Neural cell (in vitro differentiated cells): ENCODE results near the gene PIKFYVE. TPM values are rescaled to one million over a fixed set of nuclear protein-coding genes. Genes with fewer than 3 reads are reported as not detected.

Experiments
- H2AFZ ChIP-seq: fragments of 200-600, 300-800 bp; sonication (generic), shearing (Covaris generic); 2 replicates; pipeline ENCODE4 v1.6.0; 2014; ENCODE audit warnings: low read depth, mild to moderate bottlenecking, antibody characterized with exemption, low read length, moderate library complexity
- H3F3A ChIP-seq: fragments of 200-600 bp; shearing (Covaris generic); 2 replicates; pipeline ENCODE4 v1.6.1; 2016; ENCODE audit warnings: mild to moderate bottlenecking, moderate library complexity, mixed read lengths, antibody characterized with exemption, low read length; ENCODE audit not compliant: insufficient read depth, poor library complexity, severe bottlenecking
- H3K27ac ChIP-seq: fragments of 200-600, 300-800 bp; sonication (generic), shearing (Covaris generic); 2 replicates; pipeline ENCODE4 v1.5.1; 2014; ENCODE audit warnings: mild to moderate bottlenecking, low read length, moderate library complexity
- H3K27me3 ChIP-seq: fragments of 300-800, 200-600 bp; sonication (generic), shearing (Covaris generic); 2 replicates; pipeline ENCODE4 v1.6.0; 2014; ENCODE audit warnings: mild to moderate bottlenecking, low read depth, low read length, moderate library complexity; ENCODE audit not compliant: insufficient read depth
- H3K36me3 ChIP-seq: fragments of 300-800, 200-600 bp; sonication (generic), shearing (Covaris generic); 2 replicates; pipeline ENCODE4 v1.5.1; 2014; ENCODE audit warnings: mild to moderate bottlenecking, antibody characterized with exemption, low read length, moderate library complexity; ENCODE audit not compliant: insufficient read depth
- H3K4me2 ChIP-seq: fragments of 300-800, 200-600 bp; sonication (generic), shearing (Covaris generic); 2 replicates; pipeline ENCODE4 v1.6.0; 2014; ENCODE audit warnings: mild to moderate bottlenecking, low read length
- H3K4me3 ChIP-seq: fragments of 300-800, 200-600 bp; sonication (generic), shearing (Covaris generic); 2 replicates; pipeline ENCODE4 v1.5.1; 2014; ENCODE audit warnings: mild to moderate bottlenecking, low read length, moderate library complexity
- H3K79me2 ChIP-seq: fragments of 200-600 bp; shearing (Covaris generic); replicated peaks from 2 replicates; pipeline ENCODE4 v1.6.0; 2014; ENCODE audit warnings: mild to moderate bottlenecking, low read length, moderate library complexity; ENCODE audit not compliant: insufficient read depth
- H3K9ac ChIP-seq: fragments of 300-800, 200-600 bp; sonication (generic), shearing (Covaris generic); 2 replicates; pipeline ENCODE4 v1.6.1; 2016; ENCODE audit warnings: mild to moderate bottlenecking, low read length, mixed read lengths
- H3K9me2 ChIP-seq: fragments of 200-600 bp; shearing (Covaris generic); 2 replicates; pipeline ENCODE4 v1.6.1; 2016; ENCODE audit warnings: mild to moderate bottlenecking, low read length, mixed read lengths; ENCODE audit not compliant: insufficient read depth
- H3K9me3 ChIP-seq: fragments of 200-600, 300-800 bp; sonication (generic), shearing (Covaris generic); 2 replicates; pipeline ENCODE4 v1.6.1; 2016; ENCODE audit warnings: mild to moderate bottlenecking, mixed run types, low read length, moderate library complexity, mixed read lengths
- H4K20me1 ChIP-seq: fragments of 200-600 bp; shearing (Covaris generic); 2 replicates; pipeline ENCODE4 v1.6.1; 2016; ENCODE audit warnings: mild to moderate bottlenecking, mixed run types; ENCODE audit not compliant: insufficient read depth
- CTCF ChIP-seq: fragments of 450-650 bp; IDR thresholded peaks from 2 replicates; pipeline ENCODE4 v1.5.1; 2014; ENCODE audit warnings: antibody characterized with exemption, mild to moderate bottlenecking, moderate library complexity; ENCODE audit not compliant: poor library complexity, severe bottlenecking
- EP300 ChIP-seq: fragments of 450-650 bp; conservative IDR thresholded peaks from 2 replicates; pipeline ENCODE4 v1.6.1; 2014; ENCODE audit warnings: antibody characterized with exemption, mild to moderate bottlenecking, moderate library complexity; ENCODE audit not compliant: poor library complexity, severe bottlenecking
- EZH2 ChIP-seq: fragments of 200-600, 300-800 bp; shearing (Covaris generic), sonication (generic); IDR thresholded peaks from 2 replicates; pipeline ENCODE4 v1.6.1; 2014; ENCODE audit warnings: antibody characterized with exemption, low read length, borderline replicate concordance, mild to moderate bottlenecking; ENCODE audit not compliant: insufficient read depth, poor library complexity, severe bottlenecking
- MXI1 ChIP-seq: fragments of 450-650 bp; conservative IDR thresholded peaks from 2 replicates; pipeline ENCODE4 v1.6.1; 2014; ENCODE audit warnings: antibody characterized with exemption, mild to moderate bottlenecking; ENCODE audit not compliant: poor library complexity, severe bottlenecking
- POLR2AphosphoS5 ChIP-seq: IDR thresholded peaks from 2 replicates; pipeline ENCODE4 v1.6.1; 2012
- RAD21 ChIP-seq: fragments of 450-650 bp; conservative IDR thresholded peaks from 2 replicates; pipeline ENCODE4 v1.6.1; 2014; ENCODE audit warnings: antibody characterized with exemption, mild to moderate bottlenecking, moderate library complexity
- REST ChIP-seq: IDR thresholded peaks from 2 replicates; pipeline ENCODE4 v1.6.1; 2012; ENCODE audit warnings: borderline replicate concordance
- SMC3 ChIP-seq: fragments of 450-650 bp; conservative IDR thresholded peaks from 2 replicates; pipeline ENCODE4 v1.6.1; 2014; ENCODE audit warnings: antibody characterized with exemption, mild to moderate bottlenecking, moderate library complexity; ENCODE audit not compliant: poor library complexity
- TAF1 ChIP-seq: IDR thresholded peaks from 2 replicates; pipeline ENCODE4 v1.6.1; 2012; ENCODE audit warnings: low read depth
- polyA plus RNA-seq: library from polyadenylated mRNA; depleted of rRNA; stranded (reverse); fragments of >200 nt; gene quantifications from 2 replicates; pipeline ENCODE4 v1.2.3, GENCODE V29; 2014

The PIKFYVE gene
- polyA plus RNA-seq, 1 donor from 2014 or later = 27.1 TPM

DNA sequence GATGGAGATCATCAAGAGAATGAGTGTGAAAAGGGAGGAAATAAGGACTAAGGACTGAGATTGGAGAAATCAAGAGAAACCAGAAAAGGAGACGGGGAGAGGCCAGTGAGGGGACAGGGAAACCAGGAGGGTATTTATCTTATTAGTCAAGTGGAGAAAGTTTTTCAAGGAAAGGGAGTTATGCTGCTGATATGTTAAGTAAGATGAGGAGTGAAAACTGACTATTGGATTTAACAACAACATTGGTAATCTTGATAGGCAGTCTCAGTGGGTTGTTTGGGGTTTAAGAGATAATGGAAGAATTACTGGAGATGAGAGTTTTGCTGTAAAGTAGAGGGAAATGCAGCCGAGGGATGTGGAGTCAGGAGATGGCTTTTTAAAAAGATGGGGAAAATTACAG is 30.6 kb downstream of the PIKFYVE start:
- Histone ChIP-seq H3K27ac (no peak overlapping the region), H3K9ac (no peak overlapping the region), H3K9me3 (no peaks in the 10 kb centered on the region), H3K36me3 (no peaks in the 10 kb centered on the region), H3K4me3 (no peak overlapping the region), H3K4me2 (no peak overlapping the region), H3K9me2 (no peaks in the 10 kb centered on the region), H4K20me1 (no peaks in the 10 kb centered on the region), H3F3A (no peaks in the 10 kb centered on the region), H3K27me3 (no peaks in the 10 kb centered on the region), H2AFZ (no peak overlapping the region), H3K79me2 (no peaks in the 10 kb centered on the region)
- TF ChIP-seq SMC3 (no peak), EP300 (no peak), EZH2 (no peak), CTCF (no peak), REST (no peak), TAF1 (no peak), POLR2AphosphoS5 (no peak), RAD21 (no peak), MXI1 (no peak)

DNA sequence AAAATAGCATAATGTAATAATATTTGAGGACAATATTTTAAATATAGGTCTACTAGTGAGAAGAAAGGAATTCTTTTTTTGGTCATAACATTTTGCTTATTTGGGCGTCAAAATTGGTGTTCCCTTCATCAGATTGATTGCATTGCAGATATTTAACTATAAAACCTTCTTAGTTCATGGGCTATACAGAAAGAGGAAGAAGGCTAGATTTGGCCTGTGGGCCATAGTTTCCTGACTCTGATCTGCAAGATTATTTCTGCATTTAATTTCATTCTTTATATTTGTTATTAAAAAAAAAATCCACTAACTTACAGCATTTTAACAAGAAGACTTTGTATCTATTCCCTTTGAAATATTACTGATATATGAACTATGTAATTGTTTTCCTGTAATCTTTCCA is 31.9 kb downstream of the PIKFYVE start:
- Histone ChIP-seq H3K9me2 (no peaks in the 10 kb centered on the region), H3K27ac (no peak overlapping the region), H3K9me3 (no peaks in the 10 kb centered on the region), H3K79me2 (no peaks in the 10 kb centered on the region), H3K36me3 (no peaks in the 10 kb centered on the region), H3K4me3 (no peak overlapping the region), H3K4me2 (no peak overlapping the region), H3K9ac (no peak overlapping the region), H3F3A (no peaks in the 10 kb centered on the region), H2AFZ (no peak overlapping the region), H3K27me3 (no peaks in the 10 kb centered on the region), H4K20me1 (no peaks in the 10 kb centered on the region)
- TF ChIP-seq REST (no peak), MXI1 (no peak), POLR2AphosphoS5 (no peak), CTCF (no peak), RAD21 (no peak), EP300 (no peak), SMC3 (no peak), TAF1 (no peak)
